HFF-Myc (cell line): ENCODE results near the gene DISC1.

ENCODE experiments used
- DNase-seq: peaks from one replicate; pipeline ENCODE4 v3.0.0-alpha.2; 2011; ENCODE audit warnings: low read depth; ENCODE audit errors: extremely low read depth
- H3K4me3 ChIP-seq: replicated peaks from 2 replicates; pipeline ENCODE4 v1.5.1; 2011; ENCODE audit warnings: low read depth, mild to moderate bottlenecking, control low read depth, low read length
- TF ChIP-seq, protein P1 (sequence below): IDR thresholded peaks from 2 replicates; pipeline ENCODE4 v1.5.1; 2012; ENCODE audit warnings: mild to moderate bottlenecking, low read depth, low read length, control low read depth; ENCODE audit errors: missing control alignments

Gene DISC1

DNA sequence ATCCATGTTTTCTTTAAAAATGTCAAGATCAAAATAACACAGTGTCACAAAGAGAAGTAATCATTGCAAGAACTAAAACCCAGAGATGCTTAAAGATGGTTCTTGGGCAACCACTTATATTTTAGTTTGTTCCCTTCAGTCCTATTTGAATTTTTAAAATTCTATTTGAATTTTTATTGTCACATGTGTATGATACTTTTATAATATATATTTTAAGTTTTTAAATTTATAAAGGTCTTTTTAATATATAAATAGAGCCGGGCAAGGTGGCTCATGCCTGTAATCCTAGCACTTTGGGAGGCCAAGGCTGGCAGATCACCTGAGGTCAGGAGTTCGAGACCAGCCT is 22.3 kb upstream of the DISC1 start:
- no peak for DNase-seq
- no peak overlapping the region for H3K4me3 ChIP-seq
- TF ChIP-seq, protein P1, sequence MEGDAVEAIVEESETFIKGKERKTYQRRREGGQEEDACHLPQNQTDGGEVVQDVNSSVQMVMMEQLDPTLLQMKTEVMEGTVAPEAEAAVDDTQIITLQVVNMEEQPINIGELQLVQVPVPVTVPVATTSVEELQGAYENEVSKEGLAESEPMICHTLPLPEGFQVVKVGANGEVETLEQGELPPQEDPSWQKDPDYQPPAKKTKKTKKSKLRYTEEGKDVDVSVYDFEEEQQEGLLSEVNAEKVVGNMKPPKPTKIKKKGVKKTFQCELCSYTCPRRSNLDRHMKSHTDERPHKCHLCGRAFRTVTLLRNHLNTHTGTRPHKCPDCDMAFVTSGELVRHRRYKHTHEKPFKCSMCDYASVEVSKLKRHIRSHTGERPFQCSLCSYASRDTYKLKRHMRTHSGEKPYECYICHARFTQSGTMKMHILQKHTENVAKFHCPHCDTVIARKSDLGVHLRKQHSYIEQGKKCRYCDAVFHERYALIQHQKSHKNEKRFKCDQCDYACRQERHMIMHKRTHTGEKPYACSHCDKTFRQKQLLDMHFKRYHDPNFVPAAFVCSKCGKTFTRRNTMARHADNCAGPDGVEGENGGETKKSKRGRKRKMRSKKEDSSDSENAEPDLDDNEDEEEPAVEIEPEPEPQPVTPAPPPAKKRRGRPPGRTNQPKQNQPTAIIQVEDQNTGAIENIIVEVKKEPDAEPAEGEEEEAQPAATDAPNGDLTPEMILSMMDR = no peak

DNA sequence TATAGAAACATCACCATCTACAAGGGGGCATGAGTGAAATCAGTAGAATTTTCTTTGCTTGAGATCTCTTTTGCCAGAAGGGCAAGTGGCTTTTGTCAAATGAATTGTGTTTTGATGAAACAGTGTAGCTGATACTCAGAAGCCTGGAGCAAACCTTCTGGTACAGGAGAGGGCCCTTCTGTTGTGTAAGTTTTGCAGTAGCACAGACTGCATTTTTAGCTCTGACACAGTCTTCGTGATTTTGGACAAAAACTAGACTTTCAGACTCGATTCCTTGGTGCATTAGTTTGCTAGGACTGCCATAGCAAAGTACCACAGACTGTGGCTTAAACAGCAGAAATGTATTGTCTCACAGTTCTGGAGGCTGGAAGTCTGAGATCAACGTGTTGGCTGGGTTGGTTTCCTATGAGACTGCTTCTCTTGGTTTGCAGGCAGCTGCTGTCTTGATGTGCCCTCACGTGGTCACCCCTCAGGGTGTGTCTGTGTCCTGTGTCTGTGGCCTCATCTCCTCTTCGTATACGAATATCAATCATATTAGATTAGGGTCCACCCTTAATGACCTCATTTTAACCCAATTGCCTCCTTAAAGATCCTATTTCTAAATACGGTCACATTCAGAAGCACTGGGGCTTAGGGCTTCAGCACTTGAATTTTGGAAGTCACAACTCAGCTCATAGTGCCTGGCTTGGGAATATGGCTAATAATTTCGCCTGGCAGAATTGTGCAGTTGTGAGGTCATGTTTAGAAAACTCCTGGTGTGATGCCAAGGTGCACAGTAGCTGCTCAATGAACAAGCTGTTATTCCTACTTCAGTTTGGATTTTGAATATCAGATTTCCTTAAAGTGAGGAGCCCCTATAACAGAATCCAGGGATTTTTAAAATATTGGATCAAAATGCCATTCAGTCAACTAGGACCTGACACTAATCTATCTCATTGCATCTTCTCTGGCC is 21.2 kb upstream of the DISC1 start:
- TF ChIP-seq, protein P1 = no peak
- DNase-seq = no peak
- H3K4me3 ChIP-seq = no peak overlapping the region

DNA sequence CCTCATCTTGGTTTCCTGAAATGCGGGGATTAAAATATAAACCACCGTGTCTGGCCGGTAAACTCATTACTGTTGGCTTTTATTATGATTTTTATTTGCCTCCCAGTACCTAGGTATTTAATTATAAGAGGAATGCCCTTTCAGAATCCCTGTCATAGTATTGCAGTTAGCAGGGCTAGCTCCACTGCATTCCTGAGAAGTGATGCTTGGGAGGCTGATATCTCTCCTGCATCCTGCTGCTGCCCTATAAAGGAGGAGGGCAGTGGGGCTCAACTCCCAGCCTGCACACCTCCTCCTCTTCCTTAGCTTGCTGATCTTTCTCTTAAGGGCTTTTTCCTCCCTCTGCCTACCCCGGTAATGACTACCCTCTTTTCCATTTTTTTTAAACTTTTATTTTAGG is 19.9 kb upstream of the DISC1 start:
- no peak overlapping the region for H3K4me3 ChIP-seq
- DNase-seq = no peak
- TF ChIP-seq, protein P1 = no peak

DNA sequence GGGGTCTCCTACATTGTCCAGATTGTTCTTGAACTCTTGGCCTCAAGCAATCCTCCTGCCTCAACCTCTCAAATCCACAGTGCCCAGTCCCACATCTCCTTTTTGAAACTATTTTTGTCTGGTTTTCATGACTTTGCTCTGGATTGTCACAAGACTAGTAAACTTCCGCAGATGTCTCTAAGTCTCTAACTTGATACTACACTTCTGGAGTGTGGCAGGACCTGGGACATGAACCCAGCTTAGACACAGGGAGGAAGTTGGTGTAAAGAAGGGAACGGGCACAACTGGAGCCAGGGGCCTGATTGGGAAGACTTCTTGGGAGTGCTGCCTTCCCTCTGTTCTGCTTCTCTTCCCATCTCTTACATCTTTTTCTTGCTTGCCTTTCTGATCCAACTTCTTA is 16.2 kb upstream of the DISC1 start:
- DNase-seq = no peak
- no peak overlapping the region for H3K4me3 ChIP-seq
- TF ChIP-seq, protein P1 = no peak

DNA sequence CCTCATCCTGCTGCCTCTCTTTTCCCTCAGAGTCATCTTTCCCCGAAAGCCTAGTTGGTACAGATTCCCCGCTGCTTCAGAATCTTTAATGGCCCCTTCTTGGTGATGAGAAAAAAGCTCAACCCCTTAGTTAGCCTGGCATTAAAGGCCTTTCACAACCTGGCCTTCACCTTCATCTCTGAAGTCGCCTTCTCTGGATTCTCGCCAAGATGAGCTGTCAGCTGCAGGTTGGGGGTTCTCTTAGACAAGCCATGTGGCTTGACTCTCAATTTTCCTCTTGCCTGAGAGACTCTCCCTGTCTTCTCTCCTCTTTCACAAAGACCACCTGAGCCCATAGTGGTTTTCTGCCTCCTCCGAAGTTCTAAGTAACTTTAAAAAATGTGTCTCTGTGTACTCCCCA is 15.5 kb upstream of the DISC1 start:
- TF ChIP-seq, protein P1 = no peak
- H3K4me3 ChIP-seq = no peak overlapping the region
- no peak for DNase-seq

DNA sequence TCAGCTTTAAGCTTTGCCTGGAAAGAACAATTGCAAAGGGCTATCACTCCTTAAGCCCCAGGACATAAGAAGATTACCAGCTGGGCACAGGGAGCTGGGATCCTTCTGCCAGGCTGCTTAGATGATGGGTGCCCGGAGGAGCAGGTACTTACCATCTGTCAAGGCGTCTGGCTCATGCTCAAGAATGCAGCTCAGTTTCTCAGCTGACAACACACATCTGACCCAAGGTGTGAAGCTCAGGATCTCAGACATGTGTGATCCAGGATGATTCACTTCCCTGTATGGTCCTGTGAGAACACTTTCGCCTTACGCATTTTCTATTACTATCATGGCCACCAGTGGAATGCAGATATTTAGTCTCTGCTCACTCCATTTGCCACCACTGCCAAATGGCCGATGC is 14.7 kb upstream of the DISC1 start:
- no peak overlapping the region for H3K4me3 ChIP-seq
- no peak for DNase-seq
- TF ChIP-seq, protein P1 = no peak
